NB4 (cell line): Measurements from ENCODE around the gene SEC16A.

Experiments used
- DNase-seq: peaks from one replicate; pipeline ENCODE4 v3.0.0; 2010; ENCODE audit warnings: low read depth
- H3K4me3 ChIP-seq: one replicate; pipeline ENCODE4 v1.5.1; 2011; ENCODE audit warnings: mild to moderate bottlenecking, low read depth, low read length, moderate library complexity
- MAX ChIP-seq: IDR thresholded peaks from 2 replicates; pipeline ENCODE4 v1.6.1; 2011; ENCODE audit warnings: low read depth, low read length
- MYC ChIP-seq: IDR thresholded peaks from 2 replicates; pipeline ENCODE4 v1.6.1; 2011; ENCODE audit warnings: low read depth, low read length
- POLR2A ChIP-seq: IDR thresholded peaks from 2 replicates; pipeline ENCODE4 v1.6.1; 2011; ENCODE audit warnings: mild to moderate bottlenecking; ENCODE audit not compliant: insufficient read length; ENCODE audit errors: extremely low read depth
- TF ChIP-seq, protein P1 (sequence below): IDR thresholded peaks from one replicate; pipeline ENCODE4 v1.5.1; 2012; ENCODE audit warnings: low read depth, low read length

The SEC16A gene

DNA sequence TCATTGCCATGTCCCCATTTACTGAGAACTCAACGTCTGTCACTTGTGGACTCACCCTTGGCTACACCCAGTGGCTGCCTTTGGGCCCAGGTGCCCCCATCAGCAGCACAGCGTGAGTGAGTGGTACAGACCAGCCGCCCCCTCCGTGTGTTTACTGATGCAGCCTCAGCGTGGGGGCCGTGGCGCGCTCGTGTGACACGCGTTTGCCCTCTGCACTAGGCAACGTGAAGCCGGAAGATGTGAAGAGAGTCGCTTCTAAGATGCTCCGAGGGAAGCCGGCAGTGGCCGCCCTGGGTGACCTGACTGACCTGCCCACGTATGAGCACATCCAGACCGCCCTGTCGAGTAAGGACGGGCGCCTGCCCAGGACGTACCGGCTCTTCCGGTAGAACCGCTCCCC lies 60.0 kb downstream of the SEC16A start:
- no peak overlapping the region for H3K4me3 ChIP-seq
- TF ChIP-seq MAX (no peak), MYC (no peak), POLR2A (no peak)
- TF ChIP-seq, protein P1, sequence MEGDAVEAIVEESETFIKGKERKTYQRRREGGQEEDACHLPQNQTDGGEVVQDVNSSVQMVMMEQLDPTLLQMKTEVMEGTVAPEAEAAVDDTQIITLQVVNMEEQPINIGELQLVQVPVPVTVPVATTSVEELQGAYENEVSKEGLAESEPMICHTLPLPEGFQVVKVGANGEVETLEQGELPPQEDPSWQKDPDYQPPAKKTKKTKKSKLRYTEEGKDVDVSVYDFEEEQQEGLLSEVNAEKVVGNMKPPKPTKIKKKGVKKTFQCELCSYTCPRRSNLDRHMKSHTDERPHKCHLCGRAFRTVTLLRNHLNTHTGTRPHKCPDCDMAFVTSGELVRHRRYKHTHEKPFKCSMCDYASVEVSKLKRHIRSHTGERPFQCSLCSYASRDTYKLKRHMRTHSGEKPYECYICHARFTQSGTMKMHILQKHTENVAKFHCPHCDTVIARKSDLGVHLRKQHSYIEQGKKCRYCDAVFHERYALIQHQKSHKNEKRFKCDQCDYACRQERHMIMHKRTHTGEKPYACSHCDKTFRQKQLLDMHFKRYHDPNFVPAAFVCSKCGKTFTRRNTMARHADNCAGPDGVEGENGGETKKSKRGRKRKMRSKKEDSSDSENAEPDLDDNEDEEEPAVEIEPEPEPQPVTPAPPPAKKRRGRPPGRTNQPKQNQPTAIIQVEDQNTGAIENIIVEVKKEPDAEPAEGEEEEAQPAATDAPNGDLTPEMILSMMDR = no peak
- no peak for DNase-seq

- H3K4me3 ChIP-seq = no peak overlapping the region
- no peak for DNase-seq
- TF ChIP-seq, protein P1 = no peak
- TF ChIP-seq MYC (no peak), MAX (no peak), POLR2A (no peak)
Observed at GRCh38 chr9:136421791-136422190, 61.0 kb downstream of the SEC16A start.

DNA sequence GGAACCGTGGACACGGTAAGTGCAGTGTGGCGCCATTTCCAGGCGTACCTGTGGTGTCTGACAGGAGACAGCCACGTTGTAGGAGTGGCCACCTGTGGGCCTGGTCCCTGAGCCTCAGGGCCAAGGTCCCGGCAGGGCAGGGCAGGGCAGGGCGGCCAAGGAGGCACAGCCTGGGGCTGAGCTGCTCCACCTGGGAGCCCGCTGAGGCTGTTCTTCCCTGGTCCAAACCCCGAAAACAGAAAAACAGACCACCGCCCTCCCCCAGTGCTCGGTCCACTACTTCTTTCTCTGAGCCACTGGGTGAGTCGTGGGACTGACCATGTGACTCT lies 63.8 kb downstream of the SEC16A start:
- H3K4me3 ChIP-seq = no peak overlapping the region
- no peak for DNase-seq
- TF ChIP-seq, protein P1 = no peak
- TF ChIP-seq MAX (no peak), POLR2A (no peak), MYC (no peak)

- DNase-seq = no peak
- TF ChIP-seq MYC (no peak), POLR2A (no peak), MAX (no peak)
- TF ChIP-seq, protein P1 = no peak
- H3K4me3 ChIP-seq = no peak overlapping the region
Observed at GRCh38 chr9:136418182-136419091, 64.4 kb downstream of the SEC16A start.

DNA sequence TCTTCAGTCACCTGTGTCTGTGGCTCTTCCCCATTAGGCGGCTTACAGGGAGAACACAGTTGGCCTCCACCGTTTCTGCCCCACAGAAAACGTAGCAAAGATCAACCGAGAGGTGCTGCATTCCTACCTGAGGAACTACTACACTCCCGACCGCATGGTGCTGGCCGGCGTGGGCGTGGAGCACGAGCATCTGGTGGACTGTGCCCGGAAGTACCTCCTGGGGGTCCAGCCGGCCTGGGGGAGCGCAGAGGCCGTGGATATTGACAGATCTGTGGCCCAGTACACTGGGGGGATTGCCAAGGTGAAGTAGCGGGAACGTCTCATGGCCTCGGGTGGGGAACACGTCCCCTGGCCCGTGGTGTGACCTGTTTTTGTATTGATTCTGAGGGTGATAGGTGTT lies 65.9 kb downstream of the SEC16A start:
- no peak for DNase-seq
- no peak overlapping the region for H3K4me3 ChIP-seq
- TF ChIP-seq MAX = no peak
- no peak for TF ChIP-seq MYC
- TF ChIP-seq, protein P1 = no peak
- no peak for TF ChIP-seq POLR2A

DNA sequence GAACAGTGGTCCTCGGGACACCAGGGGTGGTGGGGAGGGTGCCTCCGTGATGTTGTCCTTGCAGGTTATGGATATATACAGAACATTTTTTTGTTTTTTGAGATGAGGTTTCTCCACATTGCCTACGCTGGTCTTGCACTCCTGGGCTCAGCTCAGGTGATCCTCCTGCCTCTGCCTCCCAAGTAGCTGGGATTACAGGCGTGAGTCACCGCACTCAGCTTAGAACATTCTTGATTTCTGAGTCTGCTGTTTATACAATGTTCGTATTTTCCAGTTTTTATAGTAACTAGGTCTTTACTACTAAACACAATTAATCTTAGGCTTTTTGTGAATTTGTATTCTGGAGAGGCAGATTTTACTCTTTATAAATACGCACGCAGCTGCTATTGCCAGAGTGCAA lies 66.4 kb downstream of the SEC16A start:
- H3K4me3 ChIP-seq = no peak overlapping the region
- TF ChIP-seq, protein P1 = no peak
- TF ChIP-seq MYC (no peak), MAX (no peak), POLR2A (no peak)
- no peak for DNase-seq
